ENCODE measurements around the gene HCK. TPM values are rescaled to one million over a fixed set of nuclear protein-coding genes. Genes with fewer than 3 reads are reported as not detected.
A peak's percentile ranks its signal among the peaks of the same experiment; 100 is the strongest.

The HCK gene
- total RNA-seq, 4 donors from 2014 or later: 3.0 to 16.9 (median 6.7) TPM

DNA sequence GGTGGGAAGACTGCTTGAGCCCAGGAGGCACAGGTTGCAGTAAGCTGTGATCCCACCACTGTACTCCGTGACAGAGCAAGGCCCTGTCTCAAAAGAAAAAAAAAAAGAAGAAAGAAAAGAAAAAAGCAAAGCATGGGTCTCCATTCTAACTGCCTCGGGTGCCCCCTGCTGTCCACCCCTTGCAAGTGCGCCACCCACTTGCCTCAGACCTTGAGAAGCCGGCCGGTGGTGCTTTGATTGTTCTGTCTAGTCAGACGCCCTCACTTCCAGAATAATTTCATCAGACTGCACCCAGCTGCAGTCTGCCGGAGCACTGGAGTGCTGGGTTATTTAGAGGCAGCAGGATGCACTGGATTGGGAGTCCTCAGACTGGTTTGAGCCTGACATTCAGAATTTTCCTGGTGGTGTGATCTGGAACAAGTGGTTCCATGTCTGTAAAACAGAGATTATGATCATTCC, 39.9 kb downstream of the HCK start:
- WGBS, 2 donors: 0 to 1% methylated on average over 7 of the region's 7 CpGs

DNA sequence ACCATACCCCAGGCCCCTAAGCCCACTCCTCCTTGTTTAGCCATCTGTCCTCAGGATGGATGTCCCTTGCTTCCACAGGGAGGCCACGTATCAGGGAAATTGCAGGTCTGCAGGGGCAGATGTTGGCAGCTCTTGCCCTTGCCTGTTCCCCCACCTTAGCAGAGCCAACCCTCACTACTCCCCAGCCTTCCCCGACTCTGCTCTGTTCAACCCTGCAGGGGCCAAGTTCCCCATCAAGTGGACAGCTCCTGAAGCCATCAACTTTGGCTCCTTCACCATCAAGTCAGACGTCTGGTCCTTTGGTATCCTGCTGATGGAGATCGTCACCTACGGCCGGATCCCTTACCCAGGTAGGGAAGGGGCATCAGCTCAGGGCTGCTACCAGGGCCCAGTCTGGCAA, 46.7 kb downstream of the HCK start:
- peaks cover 0 to 50% (median 0%) of the 10 kb centered on the region in 4 donors for H3K27me3 ChIP-seq
- no peaks in the 10 kb centered on the region for H3K36me3 ChIP-seq
- H3K4me1 ChIP-seq: no peaks in the 10 kb centered on the region
- H3K9me3 ChIP-seq: no peaks in the 10 kb centered on the region
- intact Hi-C loops (cut with DNase I): loop anchor here (10.0 kb wide), 2 partner anchors 154 to 244 kb away; no protein-coding TSS in a partner anchor
- TF ChIP-seq POLR2A (IDR thresholded peaks at IDR 0.05): no peak
- TF ChIP-seq, protein P1, sequence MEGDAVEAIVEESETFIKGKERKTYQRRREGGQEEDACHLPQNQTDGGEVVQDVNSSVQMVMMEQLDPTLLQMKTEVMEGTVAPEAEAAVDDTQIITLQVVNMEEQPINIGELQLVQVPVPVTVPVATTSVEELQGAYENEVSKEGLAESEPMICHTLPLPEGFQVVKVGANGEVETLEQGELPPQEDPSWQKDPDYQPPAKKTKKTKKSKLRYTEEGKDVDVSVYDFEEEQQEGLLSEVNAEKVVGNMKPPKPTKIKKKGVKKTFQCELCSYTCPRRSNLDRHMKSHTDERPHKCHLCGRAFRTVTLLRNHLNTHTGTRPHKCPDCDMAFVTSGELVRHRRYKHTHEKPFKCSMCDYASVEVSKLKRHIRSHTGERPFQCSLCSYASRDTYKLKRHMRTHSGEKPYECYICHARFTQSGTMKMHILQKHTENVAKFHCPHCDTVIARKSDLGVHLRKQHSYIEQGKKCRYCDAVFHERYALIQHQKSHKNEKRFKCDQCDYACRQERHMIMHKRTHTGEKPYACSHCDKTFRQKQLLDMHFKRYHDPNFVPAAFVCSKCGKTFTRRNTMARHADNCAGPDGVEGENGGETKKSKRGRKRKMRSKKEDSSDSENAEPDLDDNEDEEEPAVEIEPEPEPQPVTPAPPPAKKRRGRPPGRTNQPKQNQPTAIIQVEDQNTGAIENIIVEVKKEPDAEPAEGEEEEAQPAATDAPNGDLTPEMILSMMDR (IDR thresholded peaks at IDR 0.05): no peak
- H3K4me3 ChIP-seq: no peak overlapping the region
- DNase-seq: no peak
- 81 to 92% methylated on average over 6 of the region's 6 CpGs for WGBS, 2 donors
- H3K27ac ChIP-seq: no peak overlapping the region

More for the DNA sequence above, 39.9 kb downstream of the HCK start:
- Histone ChIP-seq H3K36me3 (no peaks in the 10 kb centered on the region), H3K9me3 (no peaks in the 10 kb centered on the region), H3K27ac (no peak overlapping the region), H3K4me1 (peaks cover 0 to 3% (median 0%) of the 10 kb centered on the region in 3 donors), H3K4me3 (no peak overlapping the region), H3K27me3 (peaks cover 0 to 6% (median 0%) of the 10 kb centered on the region in 4 donors)
- DNase-seq: peak; percentile 18
- intact Hi-C loops (cut with DNase I): loop anchor here (5.0 to 10.0 kb wide), 3 partner anchors 60 to 237 kb away; no protein-coding TSS in a partner anchor
- TF ChIP-seq, protein P1 (IDR thresholded peaks at IDR 0.05): peak; percentile 66 to 95 (median 82)
- no peak for TF ChIP-seq POLR2A (IDR thresholded peaks at IDR 0.05)

DNA sequence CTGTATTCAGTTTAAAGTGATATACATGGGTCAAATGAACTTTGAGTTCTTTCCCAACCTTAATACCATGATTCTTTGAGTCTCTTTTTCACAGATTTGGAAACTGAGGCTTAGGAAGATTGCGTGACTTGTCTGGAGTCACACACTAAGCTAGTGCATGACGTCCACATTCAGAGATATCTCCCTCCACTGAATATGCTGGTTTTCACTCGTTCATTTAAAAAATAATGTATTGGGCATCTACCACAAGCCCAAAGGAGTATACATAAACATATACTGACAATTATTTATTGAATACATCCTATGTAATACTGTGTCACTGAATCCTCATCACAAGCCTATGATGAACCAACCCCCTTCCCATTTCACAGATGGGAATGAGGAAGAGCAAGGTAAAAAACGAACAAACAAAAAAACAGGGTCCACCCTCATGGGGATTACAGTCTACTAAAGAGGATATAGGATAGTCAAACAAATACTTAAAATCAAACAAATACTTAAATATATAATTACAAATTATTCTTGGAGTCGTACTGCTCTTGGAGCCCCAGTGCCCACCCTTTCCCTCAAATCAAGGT, 56.9 kb downstream of the HCK start:
- intact Hi-C loops (cut with DNase I): no loop called here
- no peak for DNase-seq
- Histone ChIP-seq H3K27ac (peak overlapping the region; percentile 93 to 100 (median 100)), H3K27me3 (peaks cover 0 to under 1% (median 0%) of the 10 kb centered on the region in 4 donors), H3K36me3 (no peaks in the 10 kb centered on the region), H3K4me1 (peaks cover 20 to 43% (median 29%) of the 10 kb centered on the region in 3 donors), H3K9me3 (no peaks in the 10 kb centered on the region), H3K4me3 (peak overlapping the region; percentile 60 to 97 (median 93))
- 51 to 57% methylated on average over 5 of the region's 5 CpGs for WGBS, 2 donors
- TF ChIP-seq, protein P1 (IDR thresholded peaks at IDR 0.05): no peak
- TF ChIP-seq POLR2A (IDR thresholded peaks at IDR 0.05): no peak

DNA sequence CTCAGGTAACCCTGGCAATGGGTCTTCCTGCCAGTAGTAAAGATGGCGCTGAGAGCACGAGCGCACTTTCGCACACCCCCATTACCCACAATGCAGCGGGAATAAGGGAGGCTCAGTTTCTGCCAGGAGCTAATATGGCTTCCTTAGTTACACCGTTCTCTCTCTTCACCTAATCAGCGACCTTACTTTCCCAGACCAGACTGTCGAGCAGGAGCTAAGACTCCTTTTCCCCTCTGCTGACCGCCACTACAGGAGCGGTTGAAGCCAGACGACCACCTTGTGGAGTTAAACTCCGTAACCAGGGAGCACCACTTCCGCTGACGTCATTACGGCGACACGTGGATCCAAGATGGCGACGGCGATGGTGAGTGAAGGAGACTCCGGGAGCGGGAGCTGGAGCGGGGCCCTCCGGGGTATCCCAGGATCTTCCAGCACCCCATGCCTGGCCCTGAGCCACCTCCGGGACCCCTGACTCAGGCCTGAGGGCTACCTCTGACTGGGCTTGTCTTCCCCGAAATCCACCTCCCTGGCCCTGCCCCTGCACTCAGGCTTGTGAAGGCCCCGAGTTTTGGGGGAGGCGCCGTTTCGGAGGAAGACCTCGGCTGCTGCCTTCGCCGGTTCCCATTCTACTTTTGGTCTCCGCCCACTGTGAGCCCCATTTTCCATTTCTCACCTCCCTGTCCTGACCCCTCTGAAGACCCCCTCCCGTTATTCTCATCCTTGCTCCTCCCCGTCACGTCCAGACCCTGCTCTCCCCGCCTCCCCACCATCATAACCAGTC, 57.5 kb downstream of the HCK start, which contains the start of gene TM9SF4:
Gene TM9SF4, plus strand, starts transcription at position 323 of the 781 bp plus-strand sequence. Its CDS starts 27 bp downstream, at position 350.
- Histone ChIP-seq H3K27ac (peak within 1 kb of the TSS; percentile 93 to 100 (median 100)), H3K4me1 (peaks cover 27 to 50% (median 33%) of the 10 kb centered on the region in 3 donors), H3K36me3 (no peaks in the 10 kb centered on the region), H3K9me3 (no peaks in the 10 kb centered on the region), H3K4me3 (peak within 1 kb of the TSS; percentile 60 to 97 (median 93)), H3K27me3 (no peaks in the 10 kb centered on the region)
- intact Hi-C loops (cut with DNase I): loop anchor here (10.0 kb wide), 1 partner anchor 95 kb away; the partner anchor contains the start of genes PLAGL2 and POFUT1
- DNase-seq: peak; percentile 48
- 0 to 1% methylated on average over 33 to 38 of the region's 38 CpGs for WGBS, 2 donors
- peak in 2 of 4 donors; percentile 31 to 73 for TF ChIP-seq POLR2A (IDR thresholded peaks at IDR 0.05)
- TF ChIP-seq, protein P1 (IDR thresholded peaks at IDR 0.05): peak in 1 of 6 experiments; percentile 28

Measured in esophagus squamous epithelium (tissue), 5 donors.